GM19438 (cell line): Measurements from ENCODE around the gene LRRC8E.
"Not testable (repeated sequence)": the region's sequence is repeated elsewhere in the genome, so short reads cannot be mapped to it uniquely, and the experiment has no call there.

Experiments
- ATAC-seq: cut with Tn5 transposase; IDR thresholded peaks from one replicate; pipeline ENCODE4 v1.9.1; 2021; ENCODE audit warnings: low read depth; ENCODE audit not compliant: unreplicated experiment

Gene LRRC8E

GRCh38 chr19:7853770-7854128 is 34.6 kb upstream of the LRRC8E start:
- ATAC-seq = no peak

GRCh38 chr19:7855426-7856108 is 32.7 kb upstream of the LRRC8E start:
- ATAC-seq = no peak

GRCh38 chr19:7856109-7856591 is 32.2 kb upstream of the LRRC8E start:
- ATAC-seq = no peak

GRCh38 chr19:7856679-7857663 is 31.3 kb upstream of the LRRC8E start:
- no peak for ATAC-seq

- no peak for ATAC-seq
These were observed 30.6 kb upstream of the LRRC8E start for GRCh38 chr19:7857727-7858108.

- no peak for ATAC-seq
These were observed 30.1 kb upstream of the LRRC8E start for GRCh38 chr19:7858109-7858770.

- not testable (repeated sequence) for ATAC-seq
These were observed 29.2 kb upstream of the LRRC8E start for GRCh38 chr19:7859087-7859486.

- ATAC-seq = no peak
These were observed 28.2 kb upstream of the LRRC8E start for GRCh38 chr19:7859831-7860713.

- no peak for ATAC-seq
These were observed 27.3 kb upstream of the LRRC8E start for GRCh38 chr19:7860714-7861618.

- no peak for ATAC-seq
These were observed 26.5 kb upstream of the LRRC8E start for GRCh38 chr19:7861619-7862412.

- ATAC-seq = no peak
These were observed 25.8 kb upstream of the LRRC8E start for GRCh38 chr19:7862413-7862951.

GRCh38 chr19:7863157-7863970 is 24.9 kb upstream of the LRRC8E start:
- no peak for ATAC-seq

GRCh38 chr19:7863971-7864689 is 24.2 kb upstream of the LRRC8E start:
- no peak for ATAC-seq

- no peak for ATAC-seq
These were observed 23.6 kb upstream of the LRRC8E start for GRCh38 chr19:7864690-7865074.

- no peak for ATAC-seq
These were observed 22.9 kb upstream of the LRRC8E start for GRCh38 chr19:7865262-7865911.

- no peak for ATAC-seq
These were observed 21.8 kb upstream of the LRRC8E start for GRCh38 chr19:7866399-7867091.
